HG03135 (cell line): ENCODE results near the gene EML4.
"Not testable (repeated sequence)": the region's sequence is repeated elsewhere in the genome, so short reads cannot be mapped to it uniquely, and the experiment has no call there.

Experiments used
- ATAC-seq: cut with Tn5 transposase; IDR thresholded peaks from one replicate; pipeline ENCODE4 v1.9.1; 2021; ENCODE audit warnings: mild to moderate bottlenecking, moderate library complexity; ENCODE audit not compliant: unreplicated experiment

The EML4 gene

GRCh38 chr2:42372474-42373200 lies 203.5 kb downstream of the EML4 start:
- ATAC-seq = no peak

- ATAC-seq = no peak
These were observed 207.6 kb downstream of the EML4 start for GRCh38 chr2:42376758-42377157.

- ATAC-seq = no peak
These were observed 209.3 kb downstream of the EML4 start for GRCh38 chr2:42378415-42378814.

GRCh38 chr2:42380026-42380425 lies 210.9 kb downstream of the EML4 start:
- ATAC-seq = not testable (repeated sequence)

GRCh38 chr2:42382144-42382543 lies 213.0 kb downstream of the EML4 start:
- ATAC-seq = no peak
